NCI-H82 treated with DMSO at 0.1 percent for 48 hours (cell line): ENCODE results near the gene CTAG1A.
"Not testable (repeated sequence)": the region's sequence is repeated elsewhere in the genome, so short reads cannot be mapped to it uniquely, and the experiment has no call there.

ENCODE experiments used
- DNase-seq: peaks from one replicate; lab custom pipeline; 2025; ENCODE audit not compliant: unreplicated experiment; lab: John Stamatoyannopoulos, UW

The CTAG1A gene

GRCh38 chrX:154570361-154570760, 14.6 kb upstream of the CTAG1A start:
- not testable (repeated sequence) for DNase-seq

- DNase-seq: not testable (repeated sequence)
Observed at GRCh38 chrX:154573061-154573460, 11.9 kb upstream of the CTAG1A start.

DNA sequence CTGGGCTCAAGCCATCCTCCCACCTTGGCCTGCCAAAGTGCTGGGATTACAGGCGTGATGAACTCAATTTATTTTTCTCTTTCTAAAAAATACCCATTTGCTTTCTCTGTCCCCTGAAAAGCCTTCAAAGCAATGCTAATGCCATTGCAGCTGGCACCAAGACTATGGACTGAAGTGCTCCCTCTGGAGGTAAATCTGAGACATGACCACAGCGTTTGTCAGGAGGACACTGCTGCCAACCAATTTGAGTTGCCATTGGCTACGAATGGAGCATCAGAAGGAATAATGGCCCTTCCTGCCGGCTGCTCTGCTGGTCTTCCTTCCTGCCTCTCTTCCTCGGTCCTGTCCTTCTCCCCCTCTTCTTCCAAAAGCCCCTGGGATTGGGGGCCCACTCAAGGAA, 9.9 kb upstream of the CTAG1A start:
- not testable (repeated sequence) for DNase-seq

DNA sequence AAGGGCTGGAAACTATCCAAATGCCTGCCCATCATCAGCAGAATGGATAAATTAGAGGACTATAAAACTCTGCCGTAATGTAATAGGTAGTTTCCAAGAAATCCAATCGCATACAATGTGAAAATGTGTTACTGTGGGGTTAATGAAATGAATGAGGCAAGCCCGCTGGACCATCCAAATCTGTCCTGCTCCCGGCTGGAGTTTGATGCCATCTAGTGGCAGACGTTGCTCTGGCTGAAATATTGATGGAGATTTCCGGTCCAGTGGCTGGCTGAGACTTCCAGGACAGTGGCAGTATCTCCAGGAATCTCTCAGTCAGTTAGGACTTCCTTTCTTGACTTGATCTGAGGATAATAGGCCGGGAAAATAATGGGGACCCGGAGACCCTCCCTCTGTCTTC, 1.9 kb upstream of the CTAG1A start:
- not testable (repeated sequence) for DNase-seq

- not testable (repeated sequence) for DNase-seq
Observed at GRCh38 chrX:154590415-154590814, 5.5 kb downstream of the CTAG1A start.

DNA sequence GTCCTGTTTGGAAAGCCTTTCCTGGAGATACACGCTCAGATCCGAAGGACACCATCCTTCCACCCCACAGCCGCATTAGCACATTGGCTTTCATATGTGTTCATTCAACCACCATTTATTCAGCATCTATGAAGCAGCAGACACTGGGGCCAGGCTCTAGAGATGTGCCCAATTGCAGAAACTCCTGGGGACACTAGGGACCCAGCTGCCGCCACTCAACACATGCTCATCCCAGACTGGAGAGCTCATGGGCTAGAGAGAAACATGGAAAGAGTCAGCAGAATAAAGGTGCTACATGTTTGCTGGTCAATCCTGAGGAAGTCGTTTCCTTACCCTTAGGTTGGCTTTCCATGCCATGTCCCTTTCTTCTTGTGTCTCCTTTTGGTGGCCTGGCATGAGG, 7.6 kb downstream of the CTAG1A start:
- no peak for DNase-seq

DNA sequence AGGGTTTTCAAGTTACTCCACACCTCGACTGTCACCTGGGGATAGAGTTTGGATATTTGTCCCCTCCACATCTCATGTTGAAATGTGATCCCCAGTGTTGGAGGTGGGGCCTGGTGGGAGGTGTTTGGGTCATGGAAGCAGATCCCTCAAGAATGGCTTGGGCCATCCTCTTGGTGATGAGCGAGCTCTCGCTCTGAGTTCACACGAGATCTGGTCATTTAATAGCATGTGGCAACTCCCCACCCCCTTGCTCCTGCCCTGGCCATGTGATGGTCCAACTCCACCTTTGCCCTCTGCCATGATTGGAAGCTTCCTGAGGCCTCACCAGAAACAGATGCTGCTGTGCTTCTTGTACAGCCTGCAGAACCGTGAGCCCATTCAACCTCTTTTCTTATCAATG, 8.3 kb downstream of the CTAG1A start:
- DNase-seq: no peak

DNA sequence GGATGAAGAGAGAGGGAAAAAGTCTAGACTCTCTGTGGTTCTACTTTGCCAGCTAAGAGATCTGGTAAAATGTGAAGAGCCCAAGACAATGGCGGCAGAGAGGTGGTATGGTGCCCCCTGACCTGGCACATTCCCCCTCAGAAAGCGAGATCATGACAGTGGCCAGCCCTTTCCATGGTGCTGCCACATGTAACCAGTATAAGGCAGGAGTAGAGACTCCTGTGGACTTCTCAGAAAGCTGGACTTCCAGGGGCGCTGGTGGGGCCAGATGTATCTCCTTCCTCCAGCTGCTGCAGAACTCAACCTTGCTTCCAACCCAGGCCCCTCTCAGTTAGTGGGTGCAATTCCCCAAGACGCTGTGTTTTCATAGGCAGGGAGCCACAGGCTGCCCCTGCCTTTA, 9.6 kb downstream of the CTAG1A start:
- no peak for DNase-seq

GRCh38 chrX:154595559-154596249, 10.8 kb downstream of the CTAG1A start:
- no peak for DNase-seq

DNA sequence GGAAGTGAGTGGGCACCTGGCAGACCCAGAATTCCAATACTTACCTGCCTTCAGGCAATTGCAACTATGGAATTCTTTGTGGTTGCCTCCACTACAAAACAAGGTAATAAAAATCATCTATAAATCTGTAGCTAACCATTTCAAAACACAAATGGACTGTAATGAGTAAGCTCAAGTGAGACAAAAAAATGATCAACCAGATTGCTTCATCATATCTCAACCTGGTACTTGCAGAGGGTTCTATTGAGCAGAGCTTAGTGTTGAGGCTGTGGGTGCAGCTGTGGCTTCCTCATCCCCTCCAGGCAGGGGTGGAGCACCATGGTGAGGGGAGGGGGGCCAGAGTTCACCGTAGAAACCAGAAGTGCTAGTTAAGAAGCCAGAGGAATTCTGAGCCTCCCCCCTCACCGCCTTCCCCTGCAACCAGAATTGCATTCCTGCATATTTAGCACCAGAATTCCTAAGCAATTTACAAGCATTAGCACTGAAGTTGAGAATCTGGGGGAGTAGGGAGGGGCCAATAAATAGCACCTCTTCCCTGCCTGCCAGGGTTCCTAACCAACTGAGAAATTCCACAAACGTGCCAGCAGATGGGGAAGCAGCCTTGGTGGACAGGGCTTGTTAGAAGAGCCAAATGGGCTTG, 11.5 kb downstream of the CTAG1A start:
- DNase-seq: no peak

DNA sequence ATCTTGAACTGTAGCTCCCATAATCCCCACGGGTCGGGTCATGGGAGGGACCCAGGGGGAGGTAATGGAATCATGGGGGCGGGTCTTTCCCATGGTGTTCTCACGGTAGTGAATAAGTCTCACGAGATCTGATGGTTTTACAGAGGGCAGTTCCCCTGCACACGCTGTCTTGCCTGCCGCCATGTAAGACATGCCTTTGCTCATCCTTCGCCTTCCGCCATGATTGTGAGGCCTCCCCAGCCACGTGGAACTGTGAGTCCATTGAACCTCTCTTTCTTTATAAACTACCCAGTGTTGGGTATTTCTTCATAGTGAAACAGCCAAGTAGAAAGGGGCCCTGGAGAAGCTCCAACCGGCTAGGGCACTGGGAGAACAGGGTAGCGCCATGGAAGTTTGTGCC, 12.3 kb downstream of the CTAG1A start:
- no peak for DNase-seq

DNA sequence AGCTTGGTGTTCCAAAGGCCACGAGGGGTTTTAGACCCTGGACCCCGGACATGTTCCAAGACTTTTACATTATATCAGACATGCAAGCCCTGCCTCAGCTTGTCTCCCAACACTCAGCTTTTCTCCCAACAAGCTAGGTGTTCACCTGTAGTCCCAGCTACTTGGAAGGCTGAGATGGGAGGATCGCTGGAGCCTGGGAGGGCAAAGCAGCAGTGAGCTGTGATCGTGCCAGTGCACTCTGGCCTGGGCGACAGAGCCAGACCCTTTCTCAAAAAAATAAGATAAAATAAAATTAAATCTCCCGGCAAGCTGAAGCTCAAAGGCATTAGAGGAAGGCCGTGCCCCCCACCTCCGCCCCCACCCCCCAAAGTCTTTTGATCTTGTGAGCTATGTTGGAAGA, 13.7 kb downstream of the CTAG1A start:
- DNase-seq: no peak

DNA sequence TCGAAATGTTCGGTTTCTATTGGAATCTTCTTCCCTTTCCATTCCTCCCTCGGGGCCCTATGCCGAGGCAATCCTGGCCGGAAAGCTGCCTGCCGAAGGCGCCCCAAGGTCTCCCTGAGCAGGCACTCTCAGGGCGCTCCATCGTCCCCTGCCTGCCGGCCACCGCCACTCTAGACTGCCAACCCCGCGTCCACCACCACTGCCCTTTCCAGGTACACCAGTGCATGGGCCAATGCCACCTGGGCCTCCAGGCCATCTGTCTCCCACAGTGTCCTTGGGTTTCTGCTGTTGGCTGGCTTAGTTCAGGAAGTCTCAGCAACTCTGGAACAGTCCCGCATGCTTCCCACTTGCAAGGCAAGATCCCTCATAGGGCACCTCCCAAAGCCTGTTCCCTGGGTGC, 14.6 kb downstream of the CTAG1A start:
- DNase-seq: no peak

GRCh38 chrX:154600759-154601374, 15.9 kb downstream of the CTAG1A start:
- DNase-seq: no peak

DNA sequence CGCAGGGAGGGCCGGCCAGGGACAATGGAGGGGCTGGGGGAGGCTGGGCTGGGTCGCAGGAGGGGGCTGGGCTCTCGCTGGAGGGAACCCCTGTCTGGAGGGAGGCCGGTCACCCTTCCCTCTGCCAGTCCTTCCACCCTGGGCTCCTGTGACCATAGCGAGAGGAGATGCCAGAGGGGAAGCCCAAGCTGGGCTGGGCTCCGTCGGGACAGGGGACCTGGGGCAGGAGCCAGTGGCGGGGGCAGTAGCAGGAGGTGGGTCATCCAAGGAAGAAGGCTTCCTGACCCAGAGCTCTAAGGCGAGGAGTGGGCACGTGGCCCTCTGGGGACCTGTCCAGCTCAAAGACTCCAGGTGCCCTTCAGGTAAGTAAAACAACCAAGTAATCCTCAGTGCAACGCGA, 17.3 kb downstream of the CTAG1A start:
- DNase-seq: no peak

GRCh38 chrX:154602766-154603437, 18.0 kb downstream of the CTAG1A start:
- DNase-seq: no peak

GRCh38 chrX:154603438-154604430, 18.8 kb downstream of the CTAG1A start:
- DNase-seq: no peak

GRCh38 chrX:154605566-154605965, 20.6 kb downstream of the CTAG1A start:
- no peak for DNase-seq

DNA sequence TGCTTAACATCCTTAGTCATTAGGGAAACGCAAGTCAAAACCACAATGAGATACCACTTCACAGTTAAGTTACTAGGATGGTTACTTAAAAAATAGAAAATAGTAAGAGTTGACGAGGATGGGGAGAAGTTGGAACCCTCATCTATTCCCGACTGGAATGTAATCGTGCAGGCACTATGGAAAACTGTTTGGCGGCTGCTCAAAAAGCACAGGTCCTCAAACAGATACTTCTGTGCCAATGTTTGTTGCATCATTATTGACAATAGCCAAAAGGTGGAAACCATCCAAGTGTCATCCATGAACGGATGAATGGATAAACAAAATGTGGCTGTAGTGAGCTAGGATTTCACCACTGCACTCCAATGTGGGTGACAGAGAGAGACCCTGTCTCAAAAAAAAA, 22.4 kb downstream of the CTAG1A start:
- DNase-seq: no peak

GRCh38 chrX:154607976-154608375, 23.0 kb downstream of the CTAG1A start:
- not testable (repeated sequence) for DNase-seq

DNA sequence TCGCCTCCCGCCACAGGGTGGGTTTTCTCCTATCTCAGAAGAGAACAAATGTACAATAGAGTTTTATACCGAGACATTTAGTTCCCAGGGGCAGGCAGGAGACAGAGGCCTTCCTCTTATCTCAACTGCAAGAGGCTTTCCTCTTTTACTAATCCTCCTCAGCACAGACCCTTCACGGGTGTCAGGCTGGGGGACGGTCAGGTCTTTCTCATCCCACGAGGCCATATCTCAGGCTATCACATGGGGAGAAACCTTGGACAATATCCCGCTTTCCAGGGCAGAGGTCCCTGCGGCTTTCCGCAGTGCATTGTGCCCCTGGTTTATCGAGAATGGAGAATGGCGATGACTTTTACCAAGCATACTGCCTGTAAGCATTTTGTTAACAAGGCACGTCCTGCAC, 23.9 kb downstream of the CTAG1A start:
- not testable (repeated sequence) for DNase-seq
